ENCODE measurements around the gene MLEC.
"Not testable (repeated sequence)": the region's sequence is repeated elsewhere in the genome, so short reads cannot be mapped to it uniquely, and the experiment has no call there.

Gene MLEC

GRCh38 chr12:120724720-120725119 lies 37.8 kb downstream of the MLEC start:
- no peak for DNase-seq

GRCh38 chr12:120725151-120725658 lies 38.3 kb downstream of the MLEC start:
- DNase-seq: peak; percentile 51

GRCh38 chr12:120725659-120726509 lies 38.9 kb downstream of the MLEC start, which contains the start of gene ACADS:
ACADS (plus strand) TSS chr12:120725826; CDS start chr12:120725886, 60 bp downstream.
- DNase-seq: peak; percentile 70

- no peak for DNase-seq
Measured at GRCh38 chr12:120726510-120726793, 39.5 kb downstream of the MLEC start.

GRCh38 chr12:120726961-120727360 lies 40.0 kb downstream of the MLEC start:
- no peak for DNase-seq

- DNase-seq: not testable (repeated sequence)
Measured at GRCh38 chr12:120732198-120732597, 45.2 kb downstream of the MLEC start.

GRCh38 chr12:120733574-120733973 lies 46.6 kb downstream of the MLEC start:
- DNase-seq: no peak

GRCh38 chr12:120734210-120734609 lies 47.3 kb downstream of the MLEC start:
- DNase-seq: no peak

- no peak for DNase-seq
Measured at GRCh38 chr12:120735181-120735580, 48.2 kb downstream of the MLEC start.

GRCh38 chr12:120736404-120737331 lies 49.7 kb downstream of the MLEC start:
- no peak for DNase-seq

- no peak for DNase-seq
Measured at GRCh38 chr12:120737557-120738251, 50.8 kb downstream of the MLEC start.

GRCh38 chr12:120738252-120739030 lies 51.5 kb downstream of the MLEC start:
- no peak for DNase-seq

GRCh38 chr12:120739031-120739762 lies 52.2 kb downstream of the MLEC start:
- no peak for DNase-seq

- no peak for DNase-seq
Measured at GRCh38 chr12:120739821-120740613, 53.1 kb downstream of the MLEC start.

- no peak for DNase-seq
Measured at GRCh38 chr12:120740871-120741270, 53.9 kb downstream of the MLEC start.

GRCh38 chr12:120741476-120742421 lies 54.8 kb downstream of the MLEC start:
- DNase-seq: no peak

GRCh38 chr12:120744922-120745493 lies 58.1 kb downstream of the MLEC start:
- no peak for DNase-seq

GRCh38 chr12:120748242-120748641 lies 61.3 kb downstream of the MLEC start:
- no peak for DNase-seq

GRCh38 chr12:120749256-120749655 lies 62.3 kb downstream of the MLEC start:
- DNase-seq: no peak
